Gastrocnemius medialis (tissue), 4 donors: ENCODE data around the gene SLC37A1. TPM values are rescaled to one million over a fixed set of nuclear protein-coding genes. Genes with fewer than 3 reads are reported as not detected.

Experiments used
- ATAC-seq, 2 donors: fragments of 150-250 bp; one replicate each; pipeline ENCODE4 v1.9.1; 2016
- DNase-seq, 2 donors: peaks; one replicate each; pipeline ENCODE4 v3.0.0-alpha.2; 2019
- H3K27ac ChIP-seq, 4 donors: fragments of 200-600 bp; sonication (generic); 1 replicate in 1 of 4; 2 replicates in 3 of 4; pipeline ENCODE4 v1.5.1; 2016 to 2018; ENCODE audit warnings: mild to moderate bottlenecking in 2 of 4, moderate library complexity in 1 of 4
- H3K27me3 ChIP-seq, 3 donors: fragments of 200-600 bp; sonication (generic) in 2 of 3; 1 replicate in 1 of 3; 2 replicates in 2 of 3; pipeline versions ENCODE4 v1.5.1 to v1.6.0; 2016 to 2019; ENCODE audit warnings: mild to moderate bottlenecking in 1 of 3, moderate library complexity in 1 of 3
- H3K36me3 ChIP-seq, 2 donors: fragments of 200-600 bp; sonication (generic) in 1 of 2; one replicate each; pipeline ENCODE4 v1.5.1; 2017 to 2018
- H3K4me1 ChIP-seq, 2 donors: fragments of 200-600 bp; sonication (generic) in 1 of 2; one replicate each; pipeline ENCODE4 v1.5.1; 2016 to 2017; ENCODE audit warnings: mild to moderate bottlenecking in 2 of 2
- H3K4me3 ChIP-seq, 4 donors: fragments of 200-600 bp; sonication (generic) in 3 of 4; 1 replicate in 1 of 4; 2 replicates in 3 of 4; pipeline ENCODE4 v1.5.1; 2016 to 2019; ENCODE audit warnings: mild to moderate bottlenecking in 2 of 4
- H3K9me3 ChIP-seq, 3 donors: fragments of 200-600 bp; sonication (generic) in 2 of 3; 1 replicate in 1 of 3; 2 replicates in 2 of 3; pipeline ENCODE4 v1.5.1; 2016 to 2019
- POLR2A ChIP-seq, 2 donors: fragments of 450-650 bp; IDR thresholded peaks; one replicate each; pipeline ENCODE4 v1.6.1; 2017; ENCODE audit warnings: antibody characterized with exemption in 2 of 2, mild to moderate bottlenecking in 2 of 2, moderate library complexity in 2 of 2
- in situ Hi-C, 4 donors: fragments of 200-750 bp; cut with MboI; loops; one replicate each; pipeline versions ENCODE4 v1.15.0 to v1.8.0; 2017; ENCODE audit warnings: low sequenced_read_pairs in 4 of 4
- intact Hi-C: fragments of 100-400 bp; cut with DNase I; formaldehyde crosslinking; loops from one replicate; pipeline ENCODE4 v1.15.1; 2023; ENCODE audit warnings: low total_unique reads
- total RNA-seq, 4 donors: library from RNA; depleted of rRNA; stranded (reverse); fragments of >200 nt; gene quantifications; one replicate each; pipeline versions ENCODE4 v1.1.0 to v1.2.3, GENCODE V29; 2016
- TF ChIP-seq, protein P1 (sequence below), 5 experiments: fragments of 450-650 bp in 3 of 5; fragments of 200-600 bp in 2 of 5; sonication (generic) in 2 of 5; IDR thresholded peaks in 4 of 5; conservative IDR thresholded peaks in 1 of 5; 1 replicate in 4 of 5; 2 replicates in 1 of 5; pipeline ENCODE4 v1.5.1; 2016 to 2019; ENCODE audit warnings: antibody characterized with exemption in 5 of 5, mild to moderate bottlenecking in 3 of 5, moderate library complexity in 3 of 5

SLC37A1 gene
- total RNA-seq, 4 donors from 2014 or later = 8.3 to 16.1 (median 12.4) TPM

DNA sequence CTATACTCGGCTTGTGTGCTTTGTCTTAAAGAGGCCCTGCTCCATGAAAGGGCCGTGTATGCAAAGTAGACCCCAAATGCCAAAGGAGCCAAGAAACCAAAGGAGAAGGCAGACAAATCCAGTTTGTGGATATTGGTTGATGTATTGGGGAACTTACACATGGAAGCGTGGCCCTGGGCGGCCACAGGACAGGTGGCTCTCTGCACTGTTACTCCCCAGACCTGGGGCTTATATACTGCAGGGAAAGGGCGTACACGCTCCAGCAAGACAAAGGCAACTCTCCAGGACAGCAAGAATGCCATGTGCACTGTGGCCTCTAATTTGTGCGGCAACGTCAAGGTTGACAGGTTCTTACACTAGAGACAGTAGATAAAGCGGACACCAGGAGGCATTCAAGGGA is 42.4 kb upstream of the SLC37A1 start:
- H3K4me1 ChIP-seq = peaks cover 9 to 12% of the 10 kb centered on the region in 2 donors
- DNase-seq = no peak
- no peaks in the 10 kb centered on the region for H3K9me3 ChIP-seq
- no peaks in the 10 kb centered on the region for H3K27me3 ChIP-seq
- ATAC-seq = no peak
- H3K36me3 ChIP-seq = no peaks in the 10 kb centered on the region
- no peak overlapping the region for H3K27ac ChIP-seq
- in situ Hi-C loops = loop anchor here in 3 of 4 donors (25.0 kb wide), 2 partner anchors 91 to 334 kb away; no protein-coding TSS in a partner anchor
- no peak for TF ChIP-seq POLR2A (IDR thresholded peaks at IDR 0.05)
- TF ChIP-seq, protein P1, sequence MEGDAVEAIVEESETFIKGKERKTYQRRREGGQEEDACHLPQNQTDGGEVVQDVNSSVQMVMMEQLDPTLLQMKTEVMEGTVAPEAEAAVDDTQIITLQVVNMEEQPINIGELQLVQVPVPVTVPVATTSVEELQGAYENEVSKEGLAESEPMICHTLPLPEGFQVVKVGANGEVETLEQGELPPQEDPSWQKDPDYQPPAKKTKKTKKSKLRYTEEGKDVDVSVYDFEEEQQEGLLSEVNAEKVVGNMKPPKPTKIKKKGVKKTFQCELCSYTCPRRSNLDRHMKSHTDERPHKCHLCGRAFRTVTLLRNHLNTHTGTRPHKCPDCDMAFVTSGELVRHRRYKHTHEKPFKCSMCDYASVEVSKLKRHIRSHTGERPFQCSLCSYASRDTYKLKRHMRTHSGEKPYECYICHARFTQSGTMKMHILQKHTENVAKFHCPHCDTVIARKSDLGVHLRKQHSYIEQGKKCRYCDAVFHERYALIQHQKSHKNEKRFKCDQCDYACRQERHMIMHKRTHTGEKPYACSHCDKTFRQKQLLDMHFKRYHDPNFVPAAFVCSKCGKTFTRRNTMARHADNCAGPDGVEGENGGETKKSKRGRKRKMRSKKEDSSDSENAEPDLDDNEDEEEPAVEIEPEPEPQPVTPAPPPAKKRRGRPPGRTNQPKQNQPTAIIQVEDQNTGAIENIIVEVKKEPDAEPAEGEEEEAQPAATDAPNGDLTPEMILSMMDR (IDR thresholded peaks at IDR 0.05 in 4 of 5, conservative IDR thresholded peaks at IDR 0.05 in 1 of 5) = no peak
- H3K4me3 ChIP-seq = no peak overlapping the region
- intact Hi-C loops = no loop called here

DNA sequence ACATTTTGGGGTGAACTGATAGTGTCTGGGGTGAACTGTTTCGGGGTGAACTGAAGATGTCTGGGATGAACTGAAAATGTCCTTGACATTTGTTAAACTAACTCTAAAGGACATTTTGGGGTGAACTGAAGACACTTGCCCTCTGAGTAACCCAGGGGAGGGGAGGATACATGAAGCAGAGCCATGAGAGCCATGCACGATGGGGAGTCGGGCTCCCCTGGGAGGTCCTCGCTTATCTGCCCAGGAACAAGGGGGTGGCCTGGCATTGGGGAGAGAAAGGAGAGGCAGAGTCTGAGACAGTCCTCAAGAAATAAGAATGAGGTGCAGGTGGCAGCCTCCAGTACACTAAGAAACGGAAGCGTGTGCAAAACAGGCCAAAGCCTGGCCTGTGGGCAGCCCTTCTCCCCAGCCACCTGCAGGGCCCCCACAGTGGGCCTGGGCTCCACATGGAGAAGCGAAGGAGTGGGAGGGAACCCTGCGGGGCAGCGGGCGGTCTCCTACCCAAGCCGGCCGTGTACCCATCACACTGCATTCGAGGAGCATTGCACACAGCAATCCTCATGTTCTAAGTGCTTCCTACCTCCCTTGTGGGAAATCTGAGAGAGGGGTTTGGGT is 41.8 kb upstream of the SLC37A1 start:
- Histone ChIP-seq H3K27me3 (no peaks in the 10 kb centered on the region), H3K27ac (no peak overlapping the region), H3K36me3 (no peaks in the 10 kb centered on the region), H3K4me1 (peaks cover 7 to 9% of the 10 kb centered on the region in 2 donors), H3K9me3 (no peaks in the 10 kb centered on the region), H3K4me3 (no peak overlapping the region)
- in situ Hi-C loops (loop anchor here in 3 of 4 donors (25.0 kb wide), 2 partner anchors 90 to 335 kb away; no protein-coding TSS in a partner anchor), intact Hi-C loops (no loop called here)
- no peak for DNase-seq
- no peak for ATAC-seq
- TF ChIP-seq POLR2A (IDR thresholded peaks at IDR 0.05) = no peak
- TF ChIP-seq, protein P1 (IDR thresholded peaks at IDR 0.05 in 4 of 5, conservative IDR thresholded peaks at IDR 0.05 in 1 of 5) = no peak

DNA sequence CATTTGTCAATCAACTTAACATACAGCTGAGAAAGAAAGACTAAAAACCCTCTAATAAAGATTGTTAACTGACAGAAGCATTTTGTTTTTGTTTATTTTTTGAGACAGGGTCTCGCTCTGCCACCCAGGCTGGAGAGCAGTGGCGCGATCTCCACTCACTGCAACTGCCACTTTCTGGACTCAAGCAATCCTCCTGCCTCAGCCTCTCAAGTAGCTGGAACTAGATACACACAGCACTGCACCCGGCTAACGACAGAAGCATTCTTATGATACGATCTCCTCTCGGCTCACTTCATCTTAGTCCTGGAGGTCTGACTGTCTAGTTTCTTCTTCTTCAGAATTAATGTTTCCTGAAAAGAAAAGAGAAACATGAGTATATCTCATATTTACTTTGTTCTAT is 41.1 kb upstream of the SLC37A1 start:
- intact Hi-C loops = no loop called here
- Histone ChIP-seq H3K27ac (no peak overlapping the region), H3K4me1 (peaks cover under 1 to 2% of the 10 kb centered on the region in 2 donors), H3K27me3 (no peaks in the 10 kb centered on the region), H3K36me3 (no peaks in the 10 kb centered on the region), H3K9me3 (no peaks in the 10 kb centered on the region), H3K4me3 (no peak overlapping the region)
- ATAC-seq (no peak), DNase-seq (no peak)
- no peak for TF ChIP-seq POLR2A (IDR thresholded peaks at IDR 0.05)
- TF ChIP-seq, protein P1 (IDR thresholded peaks at IDR 0.05 in 4 of 5, conservative IDR thresholded peaks at IDR 0.05 in 1 of 5) = no peak
- in situ Hi-C loops = loop anchor here in 3 of 4 donors (25.0 kb wide), 2 partner anchors 90 to 335 kb away; no protein-coding TSS in a partner anchor

DNA sequence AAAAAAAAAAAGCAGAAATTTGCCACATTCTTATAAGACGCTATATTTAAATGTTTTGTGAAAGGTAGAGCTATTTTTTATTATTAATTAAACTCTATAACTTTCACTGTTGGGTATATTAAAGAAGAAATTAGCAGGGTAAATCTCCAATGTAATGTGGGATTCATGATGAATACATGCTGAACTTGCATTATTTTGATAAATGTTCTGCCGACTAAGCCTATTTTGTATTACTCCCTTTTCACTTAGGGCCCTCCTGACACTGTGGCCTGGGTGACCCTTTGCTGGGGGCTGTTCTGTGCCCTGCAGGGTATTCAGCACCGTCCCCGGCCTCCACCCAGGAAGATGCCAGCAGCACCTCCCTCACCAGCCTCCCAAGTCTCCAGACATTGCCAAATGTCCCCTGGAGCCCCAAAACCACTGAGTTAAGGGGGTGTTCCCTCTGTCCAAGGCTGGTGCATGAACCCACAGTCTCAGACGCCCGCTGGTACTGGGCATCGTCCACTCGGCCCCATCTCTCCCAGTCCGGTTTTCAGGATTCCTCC is 40.1 kb upstream of the SLC37A1 start:
- ATAC-seq (no peak), DNase-seq (no peak)
- no peaks in the 10 kb centered on the region for H3K27me3 ChIP-seq
- H3K27ac ChIP-seq = no peak overlapping the region
- intact Hi-C loops = no loop called here
- no peak for TF ChIP-seq POLR2A (IDR thresholded peaks at IDR 0.05)
- TF ChIP-seq, protein P1 (IDR thresholded peaks at IDR 0.05 in 4 of 5, conservative IDR thresholded peaks at IDR 0.05 in 1 of 5) = no peak
- H3K4me3 ChIP-seq = no peak overlapping the region
- no peaks in the 10 kb centered on the region for H3K4me1 ChIP-seq
- H3K36me3 ChIP-seq = no peaks in the 10 kb centered on the region
- in situ Hi-C loops = loop anchor here in 3 of 4 donors (25.0 kb wide), 2 partner anchors 89 to 336 kb away; no protein-coding TSS in a partner anchor
- H3K9me3 ChIP-seq = no peaks in the 10 kb centered on the region
